Stomach (tissue), 4 donors: ENCODE measurements around the gene ULK1.

Experiments used
- EP300 ChIP-seq: sonication (generic); formaldehyde crosslinking; IDR thresholded peaks from one replicate; pipeline ENCODE4 v1.6.1; 2017; ENCODE audit warnings: antibody characterized with exemption
- POLR2AphosphoS5 ChIP-seq, 3 donors: sonication (generic); formaldehyde crosslinking; IDR thresholded peaks; one replicate each; pipeline ENCODE4 v1.6.1; 2016; ENCODE audit warnings: antibody characterized with exemption in 3 of 3
- TF ChIP-seq, protein P1 (sequence below), 7 experiments: fragments of 450-650 bp in 4 of 7; fragments of 200-600 bp in 3 of 7; sonication (generic) in 3 of 7; IDR thresholded peaks; one replicate each; pipeline ENCODE4 v1.5.1; 2016 to 2019; ENCODE audit warnings: antibody characterized with exemption in 7 of 7, control low read depth in 2 of 7, mild to moderate bottlenecking in 1 of 7

DNA sequence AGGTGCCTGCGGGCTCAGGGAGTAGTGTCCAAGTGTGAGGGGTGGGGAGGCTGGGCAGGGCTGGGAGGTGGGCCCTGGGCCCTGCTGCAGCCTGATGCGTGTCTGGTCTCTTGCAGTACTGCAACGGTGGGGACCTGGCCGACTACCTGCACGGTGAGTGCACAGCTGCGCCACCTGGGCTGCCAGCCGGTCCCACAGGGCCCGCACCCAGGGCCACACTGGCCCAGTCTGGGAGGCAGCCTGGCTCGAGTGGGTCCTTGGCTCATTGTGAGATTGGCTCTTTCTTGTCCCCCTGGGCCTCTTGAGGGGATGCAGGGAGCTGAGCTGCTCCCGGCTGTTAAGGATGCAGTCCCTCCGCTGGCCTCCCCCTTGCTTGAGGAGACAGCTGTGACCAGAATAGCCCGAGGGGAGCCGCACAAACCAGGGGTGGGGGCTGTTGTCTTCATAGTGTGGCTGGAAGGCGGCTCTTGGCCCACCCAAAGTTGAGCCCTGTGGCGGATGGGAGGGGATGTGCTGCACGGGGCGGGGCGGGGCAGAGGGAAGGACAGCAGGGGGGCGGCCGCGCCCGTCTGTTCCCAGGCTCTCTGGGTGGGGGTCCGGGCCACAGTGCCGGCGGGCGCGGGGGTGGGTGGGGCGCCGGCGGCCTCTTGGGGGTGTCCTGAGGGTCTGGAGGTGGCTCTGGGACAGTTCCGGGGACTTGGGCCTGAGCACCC lies 13.1 kb downstream of the ULK1 start:
- TF ChIP-seq, protein P1, sequence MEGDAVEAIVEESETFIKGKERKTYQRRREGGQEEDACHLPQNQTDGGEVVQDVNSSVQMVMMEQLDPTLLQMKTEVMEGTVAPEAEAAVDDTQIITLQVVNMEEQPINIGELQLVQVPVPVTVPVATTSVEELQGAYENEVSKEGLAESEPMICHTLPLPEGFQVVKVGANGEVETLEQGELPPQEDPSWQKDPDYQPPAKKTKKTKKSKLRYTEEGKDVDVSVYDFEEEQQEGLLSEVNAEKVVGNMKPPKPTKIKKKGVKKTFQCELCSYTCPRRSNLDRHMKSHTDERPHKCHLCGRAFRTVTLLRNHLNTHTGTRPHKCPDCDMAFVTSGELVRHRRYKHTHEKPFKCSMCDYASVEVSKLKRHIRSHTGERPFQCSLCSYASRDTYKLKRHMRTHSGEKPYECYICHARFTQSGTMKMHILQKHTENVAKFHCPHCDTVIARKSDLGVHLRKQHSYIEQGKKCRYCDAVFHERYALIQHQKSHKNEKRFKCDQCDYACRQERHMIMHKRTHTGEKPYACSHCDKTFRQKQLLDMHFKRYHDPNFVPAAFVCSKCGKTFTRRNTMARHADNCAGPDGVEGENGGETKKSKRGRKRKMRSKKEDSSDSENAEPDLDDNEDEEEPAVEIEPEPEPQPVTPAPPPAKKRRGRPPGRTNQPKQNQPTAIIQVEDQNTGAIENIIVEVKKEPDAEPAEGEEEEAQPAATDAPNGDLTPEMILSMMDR (IDR thresholded peaks at IDR 0.05): no peak
- no peak for TF ChIP-seq POLR2AphosphoS5 (IDR thresholded peaks at IDR 0.05)
- TF ChIP-seq EP300: no peak
